Neuron (in vitro differentiated cells): ENCODE measurements around the gene FPR1.
"Not testable (repeated sequence)": the region's sequence is repeated elsewhere in the genome, so short reads cannot be mapped to it uniquely, and the experiment has no call there.

Source experiments
- H2AFZ ChIP-seq: one replicate; pipeline ENCODE4 v1.6.1; 2013; ENCODE audit warnings: low read depth, mild to moderate bottlenecking, inconsistent platforms, low read length, moderate library complexity
- H3K27me3 ChIP-seq: one replicate; pipeline ENCODE4 v1.6.1; 2013; ENCODE audit warnings: low read length; ENCODE audit not compliant: insufficient read depth
- H3K36me3 ChIP-seq: one replicate; pipeline ENCODE4 v1.6.1; 2013; ENCODE audit warnings: low read length; ENCODE audit not compliant: insufficient read depth
- H3K4me1 ChIP-seq: one replicate; pipeline ENCODE4 v1.6.1; 2013; ENCODE audit warnings: low read length; ENCODE audit not compliant: insufficient read depth
- H3K4me3 ChIP-seq: 2 replicates; pipeline ENCODE4 v1.5.1; 2013; ENCODE audit warnings: mild to moderate bottlenecking, low read length, moderate library complexity
- H3K9me3 ChIP-seq: one replicate; pipeline ENCODE4 v1.6.1; 2013; ENCODE audit warnings: low read length

The FPR1 gene

GRCh38 chr19:51739466-51740213 is 12.0 kb downstream of the FPR1 start:
- H3K4me1 ChIP-seq = no peaks in the 10 kb centered on the region
- H2AFZ ChIP-seq = no peak overlapping the region
- H3K36me3 ChIP-seq = no peaks in the 10 kb centered on the region
- no peaks in the 10 kb centered on the region for H3K9me3 ChIP-seq
- peaks cover 3% of the 10 kb centered on the region for H3K27me3 ChIP-seq
- H3K4me3 ChIP-seq = no peak overlapping the region

- not testable (repeated sequence) for H3K9me3 ChIP-seq
Observed at GRCh38 chr19:51738523-51738922, 13.2 kb downstream of the FPR1 start.

GRCh38 chr19:51737924-51738323 is 13.8 kb downstream of the FPR1 start:
- Histone ChIP-seq H3K4me1 (no peaks in the 10 kb centered on the region), H2AFZ (no peak overlapping the region), H3K27me3 (peaks cover 3% of the 10 kb centered on the region), H3K4me3 (no peak overlapping the region), H3K9me3 (no peaks in the 10 kb centered on the region), H3K36me3 (no peaks in the 10 kb centered on the region)

More at GRCh38 chr19:51738523-51738922, 13.2 kb downstream of the FPR1 start:
- not testable (repeated sequence) for H3K4me3 ChIP-seq, H3K4me1 ChIP-seq, H2AFZ ChIP-seq, H3K27me3 ChIP-seq, H3K36me3 ChIP-seq

- H2AFZ ChIP-seq = no peak overlapping the region
- no peaks in the 10 kb centered on the region for H3K36me3 ChIP-seq
- H3K4me3 ChIP-seq = no peak overlapping the region
- H3K27me3 ChIP-seq = peaks cover 3% of the 10 kb centered on the region
- H3K9me3 ChIP-seq = no peaks in the 10 kb centered on the region
- H3K4me1 ChIP-seq = no peaks in the 10 kb centered on the region
Observed at GRCh38 chr19:51737389-51737788, 14.3 kb downstream of the FPR1 start.

GRCh38 chr19:51735759-51736449 is 15.8 kb downstream of the FPR1 start:
- H3K36me3 ChIP-seq = no peaks in the 10 kb centered on the region
- H3K4me1 ChIP-seq = no peaks in the 10 kb centered on the region
- peaks cover 3% of the 10 kb centered on the region for H3K27me3 ChIP-seq
- no peak overlapping the region for H3K4me3 ChIP-seq
- no peaks in the 10 kb centered on the region for H3K9me3 ChIP-seq
- no peak overlapping the region for H2AFZ ChIP-seq

GRCh38 chr19:51733742-51734522 is 17.7 kb downstream of the FPR1 start:
- peaks cover 3% of the 10 kb centered on the region for H3K27me3 ChIP-seq
- H3K9me3 ChIP-seq = no peaks in the 10 kb centered on the region
- no peak overlapping the region for H3K4me3 ChIP-seq
- H3K36me3 ChIP-seq = no peaks in the 10 kb centered on the region
- no peak overlapping the region for H2AFZ ChIP-seq
- H3K4me1 ChIP-seq = no peaks in the 10 kb centered on the region

GRCh38 chr19:51729781-51730180 is 21.9 kb downstream of the FPR1 start:
- H3K36me3 ChIP-seq = no peaks in the 10 kb centered on the region
- H3K27me3 ChIP-seq = peaks cover 19% of the 10 kb centered on the region
- peaks cover 5% of the 10 kb centered on the region for H3K4me1 ChIP-seq
- no peak overlapping the region for H3K4me3 ChIP-seq
- no peak overlapping the region for H2AFZ ChIP-seq
- H3K9me3 ChIP-seq = no peaks in the 10 kb centered on the region

GRCh38 chr19:51727349-51727880 is 24.3 kb downstream of the FPR1 start:
- Histone ChIP-seq H2AFZ (no peak overlapping the region), H3K9me3 (no peaks in the 10 kb centered on the region), H3K27me3 (peaks cover 26% of the 10 kb centered on the region), H3K4me1 (peaks cover 17% of the 10 kb centered on the region), H3K36me3 (no peaks in the 10 kb centered on the region), H3K4me3 (no peak overlapping the region)

- no peaks in the 10 kb centered on the region for H3K36me3 ChIP-seq
- H2AFZ ChIP-seq = no peak overlapping the region
- peaks cover 37% of the 10 kb centered on the region for H3K27me3 ChIP-seq
- H3K9me3 ChIP-seq = no peaks in the 10 kb centered on the region
- H3K4me3 ChIP-seq = no peak overlapping the region
- peaks cover 17% of the 10 kb centered on the region for H3K4me1 ChIP-seq
Observed at GRCh38 chr19:51726049-51726448, 25.6 kb downstream of the FPR1 start.

GRCh38 chr19:51724543-51724942 is 27.1 kb downstream of the FPR1 start:
- H3K4me3 ChIP-seq = no peak overlapping the region
- H3K36me3 ChIP-seq = no peaks in the 10 kb centered on the region
- peaks cover 17% of the 10 kb centered on the region for H3K4me1 ChIP-seq
- H3K27me3 ChIP-seq = peaks cover 50% of the 10 kb centered on the region
- no peaks in the 10 kb centered on the region for H3K9me3 ChIP-seq
- no peak overlapping the region for H2AFZ ChIP-seq

- Histone ChIP-seq H3K9me3 (no peaks in the 10 kb centered on the region), H3K36me3 (no peaks in the 10 kb centered on the region), H2AFZ (no peak overlapping the region), H3K4me3 (no peak overlapping the region), H3K27me3 (peaks cover 55% of the 10 kb centered on the region), H3K4me1 (peaks cover 17% of the 10 kb centered on the region)
Observed at GRCh38 chr19:51722492-51722891, 29.2 kb downstream of the FPR1 start.

GRCh38 chr19:51721905-51722304 is 29.8 kb downstream of the FPR1 start:
- H3K4me3 ChIP-seq = no peak overlapping the region
- peaks cover 58% of the 10 kb centered on the region for H3K27me3 ChIP-seq
- peaks cover 17% of the 10 kb centered on the region for H3K4me1 ChIP-seq
- no peak overlapping the region for H2AFZ ChIP-seq
- no peaks in the 10 kb centered on the region for H3K9me3 ChIP-seq
- H3K36me3 ChIP-seq = no peaks in the 10 kb centered on the region
